GM23338 (cell line): ENCODE measurements around the gene EPRS1. TPM values are rescaled to one million over a fixed set of nuclear protein-coding genes. Genes with fewer than 3 reads are reported as not detected.

Experiments used
- EZH2phosphoT487 ChIP-seq: fragments of 200-600 bp; sonication (generic); IDR thresholded peaks from one replicate; pipeline ENCODE4 v1.8.1; 2018; ENCODE audit warnings: antibody characterized with exemption; ENCODE audit not compliant: unreplicated experiment
- JUNB ChIP-seq: IDR thresholded peaks from one replicate; pipeline ENCODE4 v1.6.1; 2016; ENCODE audit warnings: antibody characterized with exemption; ENCODE audit not compliant: unreplicated experiment
- REST ChIP-seq: IDR thresholded peaks from one replicate; pipeline ENCODE4 v1.6.1; 2018; ENCODE audit warnings: antibody characterized with exemption; ENCODE audit not compliant: unreplicated experiment
- ZNF114 ChIP-seq: fragments of 250-450 bp; sonication (Bioruptor Pico); IDR thresholded peaks from 2 replicates; pipeline ENCODE4 v1.5.0; 2020; ENCODE audit warnings: mild to moderate bottlenecking, moderate library complexity
- polyA plus RNA-seq: library from polyadenylated mRNA; unstranded; fragments of >200 nt; fragmentation: Nextera tagmentation; extraction: Ambion mirVana; gene quantifications from 2 replicates; pipeline ENCODE4 v1.2.1, GENCODE V29; 2016
- total RNA-seq: library from RNA; depleted of rRNA; stranded (reverse); fragments of >200 nt; shearing (Covaris generic); gene quantifications from 2 replicates; pipeline ENCODE4 v1.2.3, GENCODE V29; 2014
- TF ChIP-seq, protein P1 (sequence below): fragments of 250-450 bp; sonication (Bioruptor Pico); IDR thresholded peaks from 2 replicates; pipeline ENCODE4 v1.5.0; 2020; ENCODE audit warnings: mild to moderate bottlenecking, moderate library complexity
- TF ChIP-seq, protein P2 (sequence below), 2 experiments: fragments of 200-600 bp in 1 of 2; sonication (generic) in 1 of 2; conservative IDR thresholded peaks; 2 replicates each; pipeline versions ENCODE4 v1.5.1 to v1.6.1; 2016 to 2017; ENCODE audit warnings: antibody characterized with exemption in 2 of 2, low read depth in 2 of 2, mild to moderate bottlenecking in 2 of 2, moderate library complexity in 1 of 2
- TF ChIP-seq, protein P3 (sequence below): IDR thresholded peaks from 2 replicates; pipeline ENCODE4 v1.6.1; 2016; ENCODE audit warnings: antibody characterized with exemption

Gene EPRS1
- total and polyA plus RNA-seq, 2 experiments from 2014 or later: 133 to 158 TPM

GRCh38 chr1:220067269-220068204 lies 21.2 kb upstream of the EPRS1 start (continued):
- TF ChIP-seq, protein P1, sequence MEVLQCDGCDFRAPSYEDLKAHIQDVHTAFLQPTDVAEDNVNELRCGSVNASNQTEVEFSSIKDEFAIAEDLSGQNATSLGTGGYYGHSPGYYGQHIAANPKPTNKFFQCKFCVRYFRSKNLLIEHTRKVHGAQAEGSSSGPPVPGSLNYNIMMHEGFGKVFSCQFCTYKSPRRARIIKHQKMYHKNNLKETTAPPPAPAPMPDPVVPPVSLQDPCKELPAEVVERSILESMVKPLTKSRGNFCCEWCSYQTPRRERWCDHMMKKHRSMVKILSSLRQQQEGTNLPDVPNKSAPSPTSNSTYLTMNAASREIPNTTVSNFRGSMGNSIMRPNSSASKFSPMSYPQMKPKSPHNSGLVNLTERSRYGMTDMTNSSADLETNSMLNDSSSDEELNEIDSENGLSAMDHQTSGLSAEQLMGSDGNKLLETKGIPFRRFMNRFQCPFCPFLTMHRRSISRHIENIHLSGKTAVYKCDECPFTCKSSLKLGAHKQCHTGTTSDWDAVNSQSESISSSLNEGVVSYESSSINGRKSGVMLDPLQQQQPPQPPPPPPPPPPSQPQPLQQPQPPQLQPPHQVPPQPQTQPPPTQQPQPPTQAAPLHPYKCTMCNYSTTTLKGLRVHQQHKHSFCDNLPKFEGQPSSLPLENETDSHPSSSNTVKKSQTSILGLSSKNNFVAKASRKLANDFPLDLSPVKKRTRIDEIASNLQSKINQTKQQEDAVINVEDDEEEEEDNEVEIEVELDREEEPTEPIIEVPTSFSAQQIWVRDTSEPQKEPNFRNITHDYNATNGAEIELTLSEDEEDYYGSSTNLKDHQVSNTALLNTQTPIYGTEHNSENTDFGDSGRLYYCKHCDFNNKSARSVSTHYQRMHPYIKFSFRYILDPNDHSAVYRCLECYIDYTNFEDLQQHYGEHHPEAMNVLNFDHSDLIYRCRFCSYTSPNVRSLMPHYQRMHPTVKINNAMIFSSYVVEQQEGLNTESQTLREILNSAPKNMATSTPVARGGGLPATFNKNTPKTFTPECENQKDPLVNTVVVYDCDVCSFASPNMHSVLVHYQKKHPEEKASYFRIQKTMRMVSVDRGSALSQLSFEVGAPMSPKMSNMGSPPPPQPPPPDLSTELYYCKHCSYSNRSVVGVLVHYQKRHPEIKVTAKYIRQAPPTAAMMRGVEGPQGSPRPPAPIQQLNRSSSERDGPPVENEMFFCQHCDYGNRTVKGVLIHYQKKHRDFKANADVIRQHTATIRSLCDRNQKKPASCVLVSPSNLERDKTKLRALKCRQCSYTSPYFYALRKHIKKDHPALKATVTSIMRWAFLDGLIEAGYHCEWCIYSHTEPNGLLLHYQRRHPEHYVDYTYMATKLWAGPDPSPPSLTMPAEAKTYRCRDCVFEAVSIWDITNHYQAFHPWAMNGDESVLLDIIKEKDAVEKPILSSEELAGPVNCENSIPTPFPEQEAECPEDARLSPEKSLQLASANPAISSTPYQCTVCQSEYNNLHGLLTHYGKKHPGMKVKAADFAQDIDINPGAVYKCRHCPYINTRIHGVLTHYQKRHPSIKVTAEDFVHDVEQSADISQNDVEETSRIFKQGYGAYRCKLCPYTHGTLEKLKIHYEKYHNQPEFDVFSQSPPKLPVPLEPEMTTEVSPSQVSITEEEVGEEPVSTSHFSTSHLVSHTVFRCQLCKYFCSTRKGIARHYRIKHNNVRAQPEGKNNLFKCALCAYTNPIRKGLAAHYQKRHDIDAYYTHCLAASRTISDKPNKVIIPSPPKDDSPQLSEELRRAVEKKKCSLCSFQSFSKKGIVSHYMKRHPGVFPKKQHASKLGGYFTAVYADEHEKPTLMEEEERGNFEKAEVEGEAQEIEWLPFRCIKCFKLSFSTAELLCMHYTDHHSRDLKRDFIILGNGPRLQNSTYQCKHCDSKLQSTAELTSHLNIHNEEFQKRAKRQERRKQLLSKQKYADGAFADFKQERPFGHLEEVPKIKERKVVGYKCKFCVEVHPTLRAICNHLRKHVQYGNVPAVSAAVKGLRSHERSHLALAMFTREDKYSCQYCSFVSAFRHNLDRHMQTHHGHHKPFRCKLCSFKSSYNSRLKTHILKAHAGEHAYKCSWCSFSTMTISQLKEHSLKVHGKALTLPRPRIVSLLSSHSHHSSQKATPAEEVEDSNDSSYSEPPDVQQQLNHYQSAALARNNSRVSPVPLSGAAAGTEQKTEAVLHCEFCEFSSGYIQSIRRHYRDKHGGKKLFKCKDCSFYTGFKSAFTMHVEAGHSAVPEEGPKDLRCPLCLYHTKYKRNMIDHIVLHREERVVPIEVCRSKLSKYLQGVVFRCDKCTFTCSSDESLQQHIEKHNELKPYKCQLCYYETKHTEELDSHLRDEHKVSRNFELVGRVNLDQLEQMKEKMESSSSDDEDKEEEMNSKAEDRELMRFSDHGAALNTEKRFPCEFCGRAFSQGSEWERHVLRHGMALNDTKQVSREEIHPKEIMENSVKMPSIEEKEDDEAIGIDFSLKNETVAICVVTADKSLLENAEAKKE: no peak
- TF ChIP-seq REST (no peak), JUNB (no peak), EZH2phosphoT487 (no peak), ZNF114 (CRISPR knock-in tag) (no peak)
- TF ChIP-seq, protein P2, sequence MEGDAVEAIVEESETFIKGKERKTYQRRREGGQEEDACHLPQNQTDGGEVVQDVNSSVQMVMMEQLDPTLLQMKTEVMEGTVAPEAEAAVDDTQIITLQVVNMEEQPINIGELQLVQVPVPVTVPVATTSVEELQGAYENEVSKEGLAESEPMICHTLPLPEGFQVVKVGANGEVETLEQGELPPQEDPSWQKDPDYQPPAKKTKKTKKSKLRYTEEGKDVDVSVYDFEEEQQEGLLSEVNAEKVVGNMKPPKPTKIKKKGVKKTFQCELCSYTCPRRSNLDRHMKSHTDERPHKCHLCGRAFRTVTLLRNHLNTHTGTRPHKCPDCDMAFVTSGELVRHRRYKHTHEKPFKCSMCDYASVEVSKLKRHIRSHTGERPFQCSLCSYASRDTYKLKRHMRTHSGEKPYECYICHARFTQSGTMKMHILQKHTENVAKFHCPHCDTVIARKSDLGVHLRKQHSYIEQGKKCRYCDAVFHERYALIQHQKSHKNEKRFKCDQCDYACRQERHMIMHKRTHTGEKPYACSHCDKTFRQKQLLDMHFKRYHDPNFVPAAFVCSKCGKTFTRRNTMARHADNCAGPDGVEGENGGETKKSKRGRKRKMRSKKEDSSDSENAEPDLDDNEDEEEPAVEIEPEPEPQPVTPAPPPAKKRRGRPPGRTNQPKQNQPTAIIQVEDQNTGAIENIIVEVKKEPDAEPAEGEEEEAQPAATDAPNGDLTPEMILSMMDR (conservative IDR thresholded peaks at IDR 0.05; ENCODE audit: low read depth in 2 of 2): no peak
- TF ChIP-seq, protein P3, sequence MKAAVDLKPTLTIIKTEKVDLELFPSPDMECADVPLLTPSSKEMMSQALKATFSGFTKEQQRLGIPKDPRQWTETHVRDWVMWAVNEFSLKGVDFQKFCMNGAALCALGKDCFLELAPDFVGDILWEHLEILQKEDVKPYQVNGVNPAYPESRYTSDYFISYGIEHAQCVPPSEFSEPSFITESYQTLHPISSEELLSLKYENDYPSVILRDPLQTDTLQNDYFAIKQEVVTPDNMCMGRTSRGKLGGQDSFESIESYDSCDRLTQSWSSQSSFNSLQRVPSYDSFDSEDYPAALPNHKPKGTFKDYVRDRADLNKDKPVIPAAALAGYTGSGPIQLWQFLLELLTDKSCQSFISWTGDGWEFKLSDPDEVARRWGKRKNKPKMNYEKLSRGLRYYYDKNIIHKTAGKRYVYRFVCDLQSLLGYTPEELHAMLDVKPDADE: no peak
